GM12872 (cell line): ENCODE results near the gene GALNT2.

ENCODE experiments used
- CTCF ChIP-seq: IDR thresholded peaks from 3 replicates; pipeline ENCODE4 v1.5.1; 2011; ENCODE audit warnings: low read depth, mild to moderate bottlenecking, low read length, moderate library complexity; ENCODE audit not compliant: insufficient read depth

GALNT2 gene

GRCh38 chr1:230197644-230198567 lies 130.9 kb downstream of the GALNT2 start:
- TF ChIP-seq CTCF, result no peak

GRCh38 chr1:230199034-230199433 lies 132.0 kb downstream of the GALNT2 start:
- TF ChIP-seq CTCF, result no peak

GRCh38 chr1:230199554-230199953 lies 132.5 kb downstream of the GALNT2 start:
- TF ChIP-seq CTCF, result no peak

- TF ChIP-seq CTCF, result no peak
Observed at GRCh38 chr1:230200276-230200675, 133.2 kb downstream of the GALNT2 start.

GRCh38 chr1:230201445-230201844 lies 134.4 kb downstream of the GALNT2 start:
- no peak for TF ChIP-seq CTCF

GRCh38 chr1:230204842-230205241 lies 137.8 kb downstream of the GALNT2 start:
- TF ChIP-seq CTCF, result no peak

- TF ChIP-seq CTCF, result no peak
Observed at GRCh38 chr1:230205719-230206198, 138.7 kb downstream of the GALNT2 start.
